NB4 (cell line): ENCODE data around the gene IL3.

Source experiments
- CTCF ChIP-seq: IDR thresholded peaks from one replicate; pipeline ENCODE4 v1.5.1; 2012; ENCODE audit warnings: low read depth, low read length
- MAX ChIP-seq: IDR thresholded peaks from 2 replicates; pipeline ENCODE4 v1.6.1; 2011; ENCODE audit warnings: low read depth, low read length
- POLR2A ChIP-seq: IDR thresholded peaks from 2 replicates; pipeline ENCODE4 v1.6.1; 2011; ENCODE audit warnings: mild to moderate bottlenecking; ENCODE audit not compliant: insufficient read length; ENCODE audit errors: extremely low read depth

GRCh38 chr5:132094393-132095076 lies 34.1 kb downstream of the IL3 start:
- TF ChIP-seq CTCF (no peak), POLR2A (no peak), MAX (no peak)
